NCI-H2029 treated with DMSO at 0.1 percent for 48 hours (cell line): ENCODE results near the gene EIF5A2.
"Not testable (repeated sequence)": the region's sequence is repeated elsewhere in the genome, so short reads cannot be mapped to it uniquely, and the experiment has no call there.

ENCODE experiments used
- DNase-seq: peaks from one replicate; lab custom pipeline; 2025; lab: John Stamatoyannopoulos, UW

EIF5A2 gene

DNA sequence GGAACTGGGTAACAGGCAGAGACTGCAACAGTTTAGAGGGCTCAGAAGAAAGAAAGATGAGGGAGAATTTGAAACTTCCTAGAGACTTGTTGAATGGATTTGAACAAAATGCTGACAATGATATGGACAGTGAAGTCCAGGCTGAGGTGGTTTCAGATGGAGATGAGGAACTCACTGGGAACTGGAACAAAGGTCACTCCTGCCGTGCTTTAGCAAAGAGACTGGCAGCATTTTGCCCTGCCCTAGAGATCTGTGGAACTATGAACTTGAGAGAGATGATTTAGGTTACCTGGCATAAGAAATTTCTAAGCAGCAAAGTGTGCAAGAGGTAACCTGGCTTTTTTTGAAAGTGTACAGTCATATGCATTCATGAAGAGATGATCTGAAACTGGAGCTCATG, 11.7 kb downstream of the EIF5A2 start:
- DNase-seq = no peak

DNA sequence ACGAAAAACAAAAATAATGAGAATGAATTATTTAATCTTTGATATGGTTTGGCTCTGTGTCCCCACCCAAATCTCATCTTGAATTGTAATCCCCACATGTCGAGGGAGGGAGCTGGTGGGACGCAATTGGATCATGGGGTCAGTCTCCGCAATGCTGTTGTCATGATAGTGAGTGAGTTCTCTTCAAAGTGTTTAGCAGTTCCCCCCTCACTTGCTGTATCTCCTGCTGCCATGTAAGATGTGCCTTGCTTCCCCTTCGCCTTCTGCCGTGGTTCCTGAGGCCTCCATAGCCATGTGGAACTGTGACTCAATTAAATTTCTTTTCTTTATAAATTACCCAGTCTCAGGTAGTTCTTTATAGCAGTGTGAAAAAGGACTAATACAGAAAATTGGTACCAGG, 12.1 kb downstream of the EIF5A2 start:
- DNase-seq = not testable (repeated sequence)

GRCh38 chr3:170893895-170894294, 14.5 kb downstream of the EIF5A2 start:
- no peak for DNase-seq

DNA sequence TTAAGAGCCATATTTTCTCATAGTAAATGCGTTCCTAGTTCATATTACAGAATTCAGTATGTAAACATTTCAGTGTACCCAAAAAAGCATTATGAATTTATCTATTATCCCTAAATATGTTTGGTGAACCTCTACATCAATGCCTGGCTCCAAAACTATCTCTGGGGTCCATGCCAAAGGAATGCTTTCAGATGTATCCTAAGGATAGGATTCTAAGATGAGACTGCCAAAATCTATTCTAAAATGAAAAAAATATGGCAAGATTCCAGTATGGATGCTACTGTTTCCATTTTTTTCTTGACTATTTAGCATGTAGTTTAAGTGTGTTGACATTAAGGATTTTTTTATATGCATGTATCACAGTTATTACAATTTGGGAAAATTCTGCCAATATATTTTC, 18.8 kb downstream of the EIF5A2 start:
- no peak for DNase-seq

DNA sequence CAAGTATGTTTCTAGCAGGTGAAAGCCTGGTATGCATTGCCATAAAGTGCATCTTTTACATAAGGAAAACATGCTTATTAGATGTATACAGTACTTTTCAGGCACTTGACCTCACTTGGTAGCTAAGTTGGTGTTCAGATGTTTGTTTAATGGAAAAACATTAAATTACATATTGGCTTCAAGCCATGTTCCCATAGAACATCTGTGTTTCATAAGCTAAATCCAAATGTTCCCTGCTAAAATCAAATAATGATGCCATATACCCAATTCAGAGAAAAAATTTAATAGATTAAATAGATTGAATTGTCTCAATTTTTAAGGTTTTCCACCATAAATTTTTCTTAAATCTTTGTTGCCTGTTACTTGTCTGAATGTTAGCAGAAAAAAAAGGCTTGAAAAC, 19.3 kb downstream of the EIF5A2 start:
- DNase-seq = no peak

- not testable (repeated sequence) for DNase-seq
Observed at GRCh38 chr3:170884109-170884930, 24.1 kb downstream of the EIF5A2 start.

- DNase-seq = not testable (repeated sequence)
Observed at GRCh38 chr3:170878688-170879087, 29.7 kb downstream of the EIF5A2 start.

DNA sequence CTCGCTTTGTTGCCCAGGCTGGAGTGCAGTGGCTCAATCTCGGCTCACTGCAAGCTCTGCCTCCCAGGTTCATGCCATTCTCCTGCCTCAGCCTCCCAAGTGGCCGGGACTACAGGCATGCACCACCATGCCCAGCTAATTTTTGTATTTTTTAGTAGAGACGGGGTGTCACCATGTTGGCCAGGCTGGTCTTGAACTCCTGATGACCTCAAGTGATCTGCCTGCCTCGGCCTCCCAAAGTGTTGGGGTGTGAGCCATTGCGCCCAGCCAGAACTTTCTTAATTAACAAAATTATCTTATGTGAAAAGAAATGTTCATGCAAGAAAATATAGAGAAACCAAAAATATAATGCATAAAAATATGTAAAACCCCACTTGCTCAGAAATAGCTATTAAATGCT, 31.1 kb downstream of the EIF5A2 start:
- DNase-seq = not testable (repeated sequence)

- DNase-seq = no peak
Observed at GRCh38 chr3:170876537-170876936, 31.9 kb downstream of the EIF5A2 start.

DNA sequence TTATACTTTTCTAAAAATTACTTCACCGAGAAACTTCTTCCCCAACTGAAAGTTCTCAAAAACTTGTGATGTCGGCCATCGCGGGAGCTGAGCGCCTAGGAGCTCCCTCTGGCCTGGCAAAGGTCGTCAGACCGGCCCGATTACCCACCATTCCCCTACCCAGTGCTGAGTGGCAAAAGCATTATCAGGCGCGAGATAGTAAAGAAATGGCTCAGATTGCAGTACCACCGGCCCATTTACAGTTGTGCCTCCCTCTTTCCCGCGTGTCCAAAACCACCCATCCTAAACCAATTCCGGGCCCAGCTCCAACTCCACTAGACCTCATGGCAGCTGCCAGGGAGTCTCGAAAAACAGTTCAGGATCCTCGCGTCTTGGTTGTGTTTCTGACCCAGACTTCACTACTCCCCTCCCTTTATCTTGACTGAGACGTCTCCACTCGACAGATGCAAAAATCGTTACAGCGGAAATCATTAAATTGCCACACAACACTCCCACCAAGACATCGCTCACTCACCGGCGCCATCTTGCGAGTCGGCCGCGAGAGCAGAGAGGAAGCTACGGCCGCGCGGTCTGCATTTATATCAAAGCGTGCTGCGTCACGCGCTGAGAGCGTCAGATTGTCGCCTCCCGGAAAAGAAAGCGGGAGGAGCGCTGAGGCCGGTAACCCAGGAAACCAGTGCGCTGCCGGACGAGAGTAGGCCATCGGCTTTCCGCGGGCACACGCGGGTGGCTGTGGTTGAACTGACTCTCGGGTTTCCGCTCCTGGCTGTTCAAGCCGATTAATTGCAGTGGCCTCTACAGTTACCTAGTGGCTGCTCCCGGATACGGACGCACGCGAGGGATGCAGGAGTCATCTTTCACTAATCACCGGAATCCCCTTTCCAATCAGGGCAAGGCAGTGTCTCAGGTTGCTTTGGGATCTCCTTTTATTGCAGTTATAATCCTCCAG, 38.5 kb downstream of the EIF5A2 start, which contains the start of gene RPL22L1:
RPL22L1 (minus strand) TSS at position 551 of the 949 bp plus-strand sequence; CDS start at position 523, 28 bp downstream.
- no peak for DNase-seq

GRCh38 chr3:170869239-170869590, 39.2 kb downstream of the EIF5A2 start:
- no peak for DNase-seq

- no peak for DNase-seq
Observed at GRCh38 chr3:170868577-170869238, 39.7 kb downstream of the EIF5A2 start.

DNA sequence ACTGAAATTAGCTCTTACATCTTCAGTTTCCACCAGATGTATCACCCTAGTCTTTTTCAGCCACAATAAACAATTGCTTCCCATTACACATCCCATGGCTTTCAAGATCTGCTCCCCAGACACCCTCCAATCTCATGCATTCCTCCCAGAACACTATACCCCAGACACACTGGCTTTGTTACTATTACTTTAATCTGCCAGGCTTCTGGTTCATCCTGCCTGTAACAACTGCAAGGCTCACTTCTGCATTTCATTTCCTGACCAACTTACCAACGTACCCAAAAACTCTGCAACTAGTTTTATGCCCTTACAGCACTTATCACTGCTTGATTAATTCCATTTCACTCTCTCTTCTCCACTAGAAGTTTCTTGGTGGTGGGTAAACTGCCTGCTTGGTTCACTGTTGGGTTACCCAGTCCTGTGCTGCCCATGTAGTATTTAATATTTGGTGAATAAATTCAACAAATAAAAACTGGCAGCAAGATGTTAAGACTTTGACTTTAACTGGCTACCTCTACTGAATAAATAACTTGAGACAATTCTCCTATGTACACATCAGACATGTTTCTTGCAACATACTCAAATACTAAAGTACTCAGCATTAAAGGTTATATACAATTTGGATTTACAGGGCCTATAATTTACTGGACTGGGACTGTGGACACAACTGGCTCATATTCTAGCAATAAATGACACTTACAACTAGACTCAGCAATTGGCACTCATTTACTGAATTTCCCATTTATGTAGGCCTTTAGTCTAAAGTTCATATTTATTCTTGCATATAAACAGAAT, 41.1 kb downstream of the EIF5A2 start:
- no peak for DNase-seq

GRCh38 chr3:170866499-170866898, 41.9 kb downstream of the EIF5A2 start:
- no peak for DNase-seq

DNA sequence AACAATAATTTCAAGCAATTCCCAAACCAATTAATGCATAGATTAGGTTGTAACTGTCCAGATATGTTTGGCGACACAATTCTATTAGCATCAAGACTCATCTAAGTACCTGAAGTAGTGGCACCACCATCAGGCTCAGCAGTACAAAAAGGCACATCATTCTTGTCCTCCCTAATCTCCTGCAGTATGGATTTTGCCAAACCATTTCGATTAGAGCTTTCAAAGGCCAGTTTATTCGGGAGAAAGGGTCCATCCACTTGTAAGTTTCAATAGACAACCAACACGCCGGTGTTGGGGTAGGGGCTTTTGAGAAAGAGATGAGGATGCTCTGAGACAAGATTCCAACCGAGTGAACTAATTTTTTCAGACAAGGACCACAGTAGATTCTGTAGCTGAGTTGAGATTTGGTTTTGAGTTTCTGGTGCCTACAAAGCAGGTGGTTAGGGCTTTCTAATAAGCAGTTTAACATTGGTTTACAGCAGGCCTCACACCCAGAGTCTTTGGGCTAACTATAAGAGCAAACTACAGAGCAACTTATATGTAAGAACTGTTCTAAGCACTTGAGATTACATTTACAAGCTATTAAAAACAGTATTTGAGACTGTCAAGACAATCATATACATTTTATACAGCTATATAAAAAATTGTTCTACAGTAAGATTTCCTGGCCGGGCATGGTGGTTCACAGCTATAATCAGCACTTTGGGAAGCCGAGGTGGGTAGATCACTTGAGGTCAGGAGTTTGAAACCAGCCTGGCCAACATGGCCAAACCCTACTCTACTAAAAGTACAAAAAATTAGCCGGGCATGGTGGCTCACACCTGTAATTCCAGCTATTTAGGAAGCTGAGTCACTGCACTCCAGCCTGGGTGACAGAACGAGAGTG, 43.0 kb downstream of the EIF5A2 start:
- DNase-seq = no peak

- no peak for DNase-seq
Observed at GRCh38 chr3:170864525-170865208, 43.8 kb downstream of the EIF5A2 start.

GRCh38 chr3:170863816-170864215, 44.6 kb downstream of the EIF5A2 start:
- no peak for DNase-seq

DNA sequence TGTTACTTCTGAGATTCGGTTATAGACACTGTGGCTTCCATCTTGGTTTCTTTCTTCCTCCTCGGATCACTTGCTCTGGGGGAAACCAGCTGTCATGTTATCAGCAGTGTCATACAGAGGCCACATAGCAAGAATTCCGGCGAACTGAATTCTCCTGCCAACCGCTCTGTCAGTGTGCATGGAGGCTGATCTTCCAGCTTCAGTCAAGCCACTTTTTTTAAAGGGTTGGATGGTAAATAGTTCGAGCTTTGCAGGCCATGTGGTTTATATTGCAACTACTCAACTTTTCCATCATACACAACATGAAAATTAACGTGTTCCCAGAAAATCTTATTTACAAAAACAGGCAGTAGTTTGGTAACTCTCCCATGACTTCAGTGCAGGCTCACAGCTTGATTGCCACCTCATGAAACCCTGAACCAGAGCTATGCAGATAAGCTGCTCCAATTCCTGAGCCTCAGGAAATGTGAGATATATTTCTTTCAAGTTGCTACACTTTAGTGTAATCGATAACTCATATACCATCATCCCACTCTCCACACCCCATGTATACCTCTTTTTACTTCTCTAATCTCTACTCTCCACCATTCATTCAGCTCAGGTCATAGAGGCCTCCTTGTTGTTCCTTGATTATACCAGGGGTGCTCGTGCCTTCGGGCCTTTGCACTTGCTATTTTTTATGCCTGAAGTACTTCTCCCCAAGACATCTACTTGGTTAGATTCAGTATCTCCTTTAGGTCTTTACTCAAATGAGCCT, 45.6 kb downstream of the EIF5A2 start:
- DNase-seq = no peak

GRCh38 chr3:170858599-170858998, 49.8 kb downstream of the EIF5A2 start:
- no peak for DNase-seq
